ENCODE measurements around the gene HNRNPUL1. TPM values are rescaled to one million over a fixed set of nuclear protein-coding genes. Genes with fewer than 3 reads are reported as not detected.

HNRNPUL1 gene
- total and polyA plus RNA-seq, 2 of the 8 experiments (the other 6 are each of a cell fraction or from before 2014, with no cell fraction given) = 99.5 to 264 TPM

GRCh38 chr19:41263850-41264580, at the start of gene HNRNPUL1 (continued):
- TF ChIP-seq SIX5 (IDR thresholded peaks at IDR 0.05; ENCODE audit: low read depth, low read length) (no peak), BRCA1 (IDR thresholded peaks at IDR 0.05; ENCODE audit: low read depth, low read length) (no peak), NANOG (IDR thresholded peaks at IDR 0.05; ENCODE audit: insufficient read depth, low read depth, low read length, poor library complexity, severe bottlenecking) (no peak), SP2 (IDR thresholded peaks at IDR 0.05; ENCODE audit: low read length) (peak; percentile 75), E2F6 (IDR thresholded peaks at IDR 0.05) (peak; percentile 97), SUZ12 (IDR thresholded peaks at IDR 0.05; ENCODE audit: low read length) (no peak), CHD1 (IDR thresholded peaks at IDR 0.05; ENCODE audit: low read depth, low read length) (peak; percentile 56; the same call in 1 of the 2 replicates), CHD2 (IDR thresholded peaks at IDR 0.05; ENCODE audit: low read length) (peak; percentile 86), FOSL1 (IDR thresholded peaks at IDR 0.05; ENCODE audit: insufficient read depth, low read depth, low read length) (no peak), GABPA (IDR thresholded peaks at IDR 0.05; ENCODE audit: borderline replicate concordance, insufficient read depth, low read length) (0 out of 2 replicates have a peak, but pooled peaks have one; percentile 46), TBP (IDR thresholded peaks at IDR 0.05; ENCODE audit: low read depth, low read length) (peak; percentile 63), RFX5 (IDR thresholded peaks at IDR 0.05; ENCODE audit: borderline replicate concordance, low read depth, low read length) (no peak)
